ENCODE data around the gene OBP2A.

DNA sequence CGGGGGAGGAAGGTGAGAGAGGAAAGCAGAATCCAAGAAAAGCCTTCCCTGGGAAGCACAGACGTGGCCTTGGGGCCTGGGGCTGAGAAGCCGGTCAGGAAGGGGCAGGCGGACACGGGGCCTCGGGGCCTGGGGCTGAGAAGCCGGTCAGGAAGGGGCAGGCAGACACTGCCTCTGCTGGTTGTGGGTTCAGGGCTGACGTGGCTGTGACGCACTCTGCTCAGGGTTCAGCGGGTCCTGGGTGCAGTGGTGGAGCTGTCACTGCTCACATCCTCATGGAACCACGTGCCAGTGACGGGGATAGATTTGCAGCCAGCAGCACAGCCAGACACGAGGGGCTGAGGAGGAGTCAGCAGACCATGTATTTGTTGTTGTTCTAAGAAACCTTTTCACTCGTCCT is 28.4 kb downstream of the OBP2A start:
- TF ChIP-seq, protein P1, sequence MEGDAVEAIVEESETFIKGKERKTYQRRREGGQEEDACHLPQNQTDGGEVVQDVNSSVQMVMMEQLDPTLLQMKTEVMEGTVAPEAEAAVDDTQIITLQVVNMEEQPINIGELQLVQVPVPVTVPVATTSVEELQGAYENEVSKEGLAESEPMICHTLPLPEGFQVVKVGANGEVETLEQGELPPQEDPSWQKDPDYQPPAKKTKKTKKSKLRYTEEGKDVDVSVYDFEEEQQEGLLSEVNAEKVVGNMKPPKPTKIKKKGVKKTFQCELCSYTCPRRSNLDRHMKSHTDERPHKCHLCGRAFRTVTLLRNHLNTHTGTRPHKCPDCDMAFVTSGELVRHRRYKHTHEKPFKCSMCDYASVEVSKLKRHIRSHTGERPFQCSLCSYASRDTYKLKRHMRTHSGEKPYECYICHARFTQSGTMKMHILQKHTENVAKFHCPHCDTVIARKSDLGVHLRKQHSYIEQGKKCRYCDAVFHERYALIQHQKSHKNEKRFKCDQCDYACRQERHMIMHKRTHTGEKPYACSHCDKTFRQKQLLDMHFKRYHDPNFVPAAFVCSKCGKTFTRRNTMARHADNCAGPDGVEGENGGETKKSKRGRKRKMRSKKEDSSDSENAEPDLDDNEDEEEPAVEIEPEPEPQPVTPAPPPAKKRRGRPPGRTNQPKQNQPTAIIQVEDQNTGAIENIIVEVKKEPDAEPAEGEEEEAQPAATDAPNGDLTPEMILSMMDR (IDR thresholded peaks at IDR 0.05; ENCODE audit: insufficient read depth, low read depth, low read length), result no peak
- TF ChIP-seq EZH2 (IDR thresholded peaks at IDR 0.05; ENCODE audit: insufficient read depth, low read length), result no peak
